K562 (cell line): ENCODE data around the gene CARD11. TPM values are rescaled to one million over a fixed set of nuclear protein-coding genes. Genes with fewer than 3 reads are reported as not detected.

ENCODE experiments used
- BACH1 ChIP-seq: fragments of 200-800 bp; sonication (Bioruptor generic); IDR thresholded peaks from 2 replicates; pipeline ENCODE4 v1.6.1; 2016; ENCODE audit warnings: missing genetic modification characterization, missing compliant biosample characterization
- BCL6 ChIP-seq: fragments of 250-450 bp; sonication (Bioruptor Pico); IDR thresholded peaks from 2 replicates; pipeline ENCODE4 v1.4.0; 2020
- BRF1 ChIP-seq: IDR thresholded peaks from 3 replicates; pipeline ENCODE4 v1.6.1; 2011; ENCODE audit warnings: borderline replicate concordance, mild to moderate bottlenecking; ENCODE audit not compliant: insufficient read length; ENCODE audit errors: extremely low read depth
- DMBX1 ChIP-seq: fragments of 250-450 bp; sonication (Bioruptor Pico); IDR thresholded peaks from 2 replicates; pipeline ENCODE4 v1.8.0; 2022; ENCODE audit warnings: inconsistent platforms, mild to moderate bottlenecking, moderate library complexity, borderline replicate concordance
- FOXJ2 ChIP-seq: fragments of 200-800 bp; sonication (Bioruptor generic); IDR thresholded peaks from 2 replicates; pipeline ENCODE4 v1.6.1; 2016; ENCODE audit warnings: missing genetic modification characterization, missing compliant biosample characterization
- JUN ChIP-seq, 2 experiments: sonication (generic) in 1 of 2; formaldehyde crosslinking in 1 of 2; IDR thresholded peaks; 2 replicates each; pipeline versions ENCODE4 v1.6.1 to v1.8.0; 2012 to 2022; ENCODE audit warnings: borderline replicate concordance in 2 of 2, mild to moderate bottlenecking in 2 of 2, improper control_type of control experiment in 1 of 2, low read depth in 1 of 2, low read length in 1 of 2, missing genetic modification reagents in 1 of 2
- MAFG ChIP-seq: fragments of 450-650 bp; conservative IDR thresholded peaks from 2 replicates; pipeline ENCODE4 v1.6.1; 2016; ENCODE audit warnings: missing genetic modification characterization, missing compliant biosample characterization
- MYC ChIP-seq, 2 experiments: fragments of 250-450 bp in 1 of 2; sonication (Bioruptor Pico) in 1 of 2; IDR thresholded peaks; 2 replicates each; pipeline versions ENCODE4 v1.5.1 to v1.6.1; 2012 to 2021; ENCODE audit warnings: low read depth in 2 of 2, borderline replicate concordance in 1 of 2, improper control_type of control experiment in 1 of 2, low read length in 1 of 2, mild to moderate bottlenecking in 1 of 2, moderate library complexity in 1 of 2
- NFATC3 ChIP-seq: fragments of 450-650 bp; IDR thresholded peaks from 2 replicates; pipeline ENCODE4 v1.6.1; 2017; ENCODE audit warnings: mild to moderate bottlenecking
- NR2C2 ChIP-seq, 2 experiments: fragments of 200-800 bp in 1 of 2; sonication (Bioruptor generic) in 1 of 2; sonication (generic) in 1 of 2; formaldehyde crosslinking in 1 of 2; IDR thresholded peaks; 2 replicates each; pipeline versions ENCODE4 v1.6.1 to v1.8.0; 2016 to 2022; ENCODE audit warnings: mild to moderate bottlenecking in 1 of 2, missing compliant biosample characterization in 1 of 2, missing genetic modification characterization in 1 of 2, missing genetic modification reagents in 1 of 2
- NUFIP1 ChIP-seq: fragments of 450-650 bp; IDR thresholded peaks from 2 replicates; pipeline ENCODE4 v1.6.1; 2018; ENCODE audit not compliant: partially characterized antibody
- POU5F1 ChIP-seq: fragments of 150-350 bp; IDR thresholded peaks from 2 replicates; pipeline ENCODE4 v1.6.1; 2014; ENCODE audit warnings: borderline replicate concordance, low read length, low read depth, mild to moderate bottlenecking; ENCODE audit not compliant: partially characterized antibody
- RUNX1 ChIP-seq: sonication (generic); IDR thresholded peaks from 2 replicates; pipeline ENCODE4 v1.6.1; 2016; ENCODE audit warnings: antibody characterized with exemption, low read depth
- SMARCA4 ChIP-seq: fragments of 450-650 bp; IDR thresholded peaks from 2 replicates; pipeline ENCODE4 v1.6.1; 2016
- SMARCE1 ChIP-seq: fragments of 450-650 bp; IDR thresholded peaks from 2 replicates; pipeline ENCODE4 v1.7.1; 2016; ENCODE audit warnings: mild to moderate bottlenecking
- ZFP1 ChIP-seq: fragments of 450-650 bp; formaldehyde crosslinking; IDR thresholded peaks from 2 replicates; pipeline ENCODE4 v1.4.0; 2020; ENCODE audit warnings: mild to moderate bottlenecking, mixed read lengths
- ZNF133 ChIP-seq: fragments of 250-450 bp; sonication (Bioruptor Pico); IDR thresholded peaks from 2 replicates; pipeline ENCODE4 v1.4.0; 2020; ENCODE audit warnings: mild to moderate bottlenecking
- ZNF445 ChIP-seq: fragments of 250-450 bp; sonication (Bioruptor Pico); IDR thresholded peaks from 2 replicates; pipeline ENCODE4 v1.4.0; 2020; ENCODE audit warnings: low read depth, mild to moderate bottlenecking, moderate library complexity
- polyA plus RNA-seq, 8 experiments: library from polyadenylated mRNA; depleted of rRNA in 4 of 8; stranded (reverse) in 5 of 8; unstranded in 3 of 8; fragments of >200 nt; fragmentation: Nextera tagmentation in 2 of 8; fragmentation: Illumina TruSeq in 1 of 8; extraction: Ambion mirVana in 2 of 8; extraction: Trizol in 1 of 8; gene quantifications; 2 replicates each; pipeline versions ENCODE4 v1.2.1 to v1.2.3, GENCODE V29; 2011 to 2014; ENCODE audit warnings: inconsistent platforms in 1 of 8, missing spikeins in 1 of 8
- total RNA-seq, 7 experiments: library from RNA; depleted of rRNA in 6 of 7; stranded (reverse); fragments of >200 nt in 6 of 7; fragmentation: Illumina TruSeq in 2 of 7; extraction: Trizol in 2 of 7; gene quantifications; 2 replicates each; pipeline versions ENCODE4 v1.2.1 to v1.2.3, GENCODE V29; 2011 to 2021; ENCODE audit warnings: low replicate concordance in 1 of 7
- TF ChIP-seq, protein P1 (sequence below): fragments of 450-650 bp; formaldehyde crosslinking; IDR thresholded peaks from 2 replicates; pipeline ENCODE4 v1.4.0; 2020; ENCODE audit warnings: mild to moderate bottlenecking, moderate library complexity
- TF ChIP-seq, protein P2 (sequence below), 3 experiments: fragments of 200-800 bp in 1 of 3; fragments of 250-450 bp in 1 of 3; fragments of 450-650 bp in 1 of 3; sonication (Bioruptor Pico) in 1 of 3; sonication (Bioruptor generic) in 1 of 3; formaldehyde crosslinking in 1 of 3; IDR thresholded peaks; 2 replicates each; pipeline versions ENCODE4 v1.6.1 to v1.8.0; 2016 to 2022; ENCODE audit warnings: mild to moderate bottlenecking in 2 of 3, missing genetic modification characterization in 2 of 3, missing compliant biosample characterization in 1 of 3, moderate library complexity in 1 of 3

The CARD11 gene
- total and polyA plus RNA-seq, 9 of the 15 experiments (the other 6 are each of a cell fraction or from before 2014, with no cell fraction given), result 0.07 to 12.8 (median 5.7) TPM

DNA sequence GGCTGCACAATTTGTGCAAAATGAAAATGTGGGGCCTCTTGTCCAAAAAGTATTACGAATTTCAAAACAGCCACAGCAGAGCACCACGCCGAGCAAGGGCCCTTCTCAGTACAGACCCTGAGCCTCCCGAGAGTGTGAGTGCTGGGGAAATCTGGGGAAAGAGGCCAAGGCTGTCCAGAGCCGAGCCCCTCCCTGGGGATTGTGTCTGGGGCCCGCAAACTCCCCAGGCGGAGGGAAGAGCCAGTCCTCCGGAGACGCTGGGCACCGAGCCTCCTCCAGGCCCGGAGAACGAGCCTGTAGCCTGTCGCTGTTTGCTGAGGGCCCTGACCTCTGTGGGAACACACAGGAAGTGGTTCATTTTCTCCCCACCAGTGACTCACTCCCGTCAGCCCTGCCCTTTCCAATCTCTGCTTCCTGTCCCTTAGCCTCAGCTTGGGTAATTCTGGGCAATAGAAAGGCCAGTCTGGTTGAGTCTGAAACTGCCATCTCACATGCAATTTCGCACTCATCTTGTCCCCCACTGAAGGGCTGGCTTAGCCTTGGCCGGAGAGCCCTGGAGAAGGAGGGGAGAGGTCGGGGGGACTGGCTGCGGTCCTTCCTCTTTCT, 180.1 kb downstream of the CARD11 start (continued):
- TF ChIP-seq FOXJ2 (tag), result no peak
- TF ChIP-seq NFATC3, result no peak
- TF ChIP-seq ZNF133 (CRISPR knock-in tag), result no peak
- TF ChIP-seq, protein P1, sequence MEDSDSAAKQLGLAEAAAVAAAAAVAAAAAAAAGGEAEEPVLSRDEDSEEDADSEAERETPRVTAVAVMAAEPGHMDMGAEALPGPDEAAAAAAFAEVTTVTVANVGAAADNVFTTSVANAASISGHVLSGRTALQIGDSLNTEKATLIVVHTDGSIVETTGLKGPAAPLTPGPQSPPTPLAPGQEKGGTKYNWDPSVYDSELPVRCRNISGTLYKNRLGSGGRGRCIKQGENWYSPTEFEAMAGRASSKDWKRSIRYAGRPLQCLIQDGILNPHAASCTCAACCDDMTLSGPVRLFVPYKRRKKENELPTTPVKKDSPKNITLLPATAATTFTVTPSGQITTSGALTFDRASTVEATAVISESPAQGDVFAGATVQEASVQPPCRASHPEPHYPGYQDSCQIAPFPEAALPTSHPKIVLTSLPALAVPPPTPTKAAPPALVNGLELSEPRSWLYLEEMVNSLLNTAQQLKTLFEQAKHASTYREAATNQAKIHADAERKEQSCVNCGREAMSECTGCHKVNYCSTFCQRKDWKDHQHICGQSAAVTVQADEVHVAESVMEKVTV (CRISPR knock-in tag), result no peak
- no peak for TF ChIP-seq NUFIP1
- no peak for TF ChIP-seq ZNF445
- no peak for TF ChIP-seq POU5F1
- no peak for TF ChIP-seq BACH1 (tag)
- no peak for TF ChIP-seq BCL6 (CRISPR knock-in tag)
- no peak for TF ChIP-seq MYC (IDR thresholded peaks at IDR 0.05; ENCODE audit: low read depth, low read length)
- no peak for TF ChIP-seq MYC (CRISPR knock-in tag; IDR thresholded peaks at IDR 0.05; ENCODE audit: borderline replicate concordance, low read depth)
- no peak for TF ChIP-seq ZFP1
- no peak for TF ChIP-seq RUNX1
- peak; percentile 74 for TF ChIP-seq SMARCA4
- TF ChIP-seq, protein P2, sequence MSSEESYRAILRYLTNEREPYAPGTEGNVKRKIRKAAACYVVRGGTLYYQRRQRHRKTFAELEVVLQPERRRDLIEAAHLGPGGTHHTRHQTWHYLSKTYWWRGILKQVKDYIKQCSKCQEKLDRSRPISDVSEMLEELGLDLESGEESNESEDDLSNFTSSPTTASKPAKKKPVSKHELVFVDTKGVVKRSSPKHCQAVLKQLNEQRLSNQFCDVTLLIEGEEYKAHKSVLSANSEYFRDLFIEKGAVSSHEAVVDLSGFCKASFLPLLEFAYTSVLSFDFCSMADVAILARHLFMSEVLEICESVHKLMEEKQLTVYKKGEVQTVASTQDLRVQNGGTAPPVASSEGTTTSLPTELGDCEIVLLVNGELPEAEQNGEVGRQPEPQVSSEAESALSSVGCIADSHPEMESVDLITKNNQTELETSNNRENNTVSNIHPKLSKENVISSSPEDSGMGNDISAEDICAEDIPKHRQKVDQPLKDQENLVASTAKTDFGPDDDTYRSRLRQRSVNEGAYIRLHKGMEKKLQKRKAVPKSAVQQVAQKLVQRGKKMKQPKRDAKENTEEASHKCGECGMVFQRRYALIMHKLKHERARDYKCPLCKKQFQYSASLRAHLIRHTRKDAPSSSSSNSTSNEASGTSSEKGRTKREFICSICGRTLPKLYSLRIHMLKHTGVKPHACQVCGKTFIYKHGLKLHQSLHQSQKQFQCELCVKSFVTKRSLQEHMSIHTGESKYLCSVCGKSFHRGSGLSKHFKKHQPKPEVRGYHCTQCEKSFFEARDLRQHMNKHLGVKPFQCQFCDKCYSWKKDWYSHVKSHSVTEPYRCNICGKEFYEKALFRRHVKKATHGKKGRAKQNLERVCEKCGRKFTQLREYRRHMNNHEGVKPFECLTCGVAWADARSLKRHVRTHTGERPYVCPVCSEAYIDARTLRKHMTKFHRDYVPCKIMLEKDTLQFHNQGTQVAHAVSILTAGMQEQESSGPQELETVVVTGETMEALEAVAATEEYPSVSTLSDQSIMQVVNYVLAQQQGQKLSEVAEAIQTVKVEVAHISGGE (CRISPR knock-in tag; IDR thresholded peaks at IDR 0.05), result peak in 1 of 3 experiments; percentile 96; a peak in 2 of 6 replicates
- TF ChIP-seq SMARCE1, result peak; percentile 57
- peak; percentile 96 for TF ChIP-seq NR2C2 (CRISPR knock-in tag; IDR thresholded peaks at IDR 0.05)
- peak; percentile 99 for TF ChIP-seq NR2C2 (tag; IDR thresholded peaks at IDR 0.05)
- TF ChIP-seq DMBX1 (CRISPR knock-in tag), result peak; percentile 25; the same call in 1 of the 2 replicates
- no peak for TF ChIP-seq BRF1
- TF ChIP-seq JUN (IDR thresholded peaks at IDR 0.05; ENCODE audit: borderline replicate concordance, low read depth, low read length), result peak; percentile 92
- TF ChIP-seq JUN (CRISPR knock-in tag; IDR thresholded peaks at IDR 0.05; ENCODE audit: borderline replicate concordance), result no peak
- no peak for TF ChIP-seq MAFG
